ENCODE data around the gene SMG9.
A peak's percentile ranks its signal among the peaks of the same experiment; 100 is the strongest.

SMG9 gene

GRCh38 chr19:43731346-43731745, 23.4 kb downstream of the SMG9 start (continued):
- TF ChIP-seq, protein P1, sequence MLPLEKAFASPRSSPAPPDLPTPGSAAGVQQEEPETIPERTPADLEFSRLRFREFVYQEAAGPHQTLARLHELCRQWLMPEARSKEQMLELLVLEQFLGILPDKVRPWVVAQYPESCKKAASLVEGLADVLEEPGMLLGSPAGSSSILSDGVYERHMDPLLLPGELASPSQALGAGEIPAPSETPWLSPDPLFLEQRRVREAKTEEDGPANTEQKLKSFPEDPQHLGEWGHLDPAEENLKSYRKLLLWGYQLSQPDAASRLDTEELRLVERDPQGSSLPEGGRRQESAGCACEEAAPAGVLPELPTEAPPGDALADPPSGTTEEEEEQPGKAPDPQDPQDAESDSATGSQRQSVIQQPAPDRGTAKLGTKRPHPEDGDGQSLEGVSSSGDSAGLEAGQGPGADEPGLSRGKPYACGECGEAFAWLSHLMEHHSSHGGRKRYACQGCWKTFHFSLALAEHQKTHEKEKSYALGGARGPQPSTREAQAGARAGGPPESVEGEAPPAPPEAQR (tag by site-specific recombination; IDR thresholded peaks at IDR 0.05): no peak
- TF ChIP-seq, protein P2, sequence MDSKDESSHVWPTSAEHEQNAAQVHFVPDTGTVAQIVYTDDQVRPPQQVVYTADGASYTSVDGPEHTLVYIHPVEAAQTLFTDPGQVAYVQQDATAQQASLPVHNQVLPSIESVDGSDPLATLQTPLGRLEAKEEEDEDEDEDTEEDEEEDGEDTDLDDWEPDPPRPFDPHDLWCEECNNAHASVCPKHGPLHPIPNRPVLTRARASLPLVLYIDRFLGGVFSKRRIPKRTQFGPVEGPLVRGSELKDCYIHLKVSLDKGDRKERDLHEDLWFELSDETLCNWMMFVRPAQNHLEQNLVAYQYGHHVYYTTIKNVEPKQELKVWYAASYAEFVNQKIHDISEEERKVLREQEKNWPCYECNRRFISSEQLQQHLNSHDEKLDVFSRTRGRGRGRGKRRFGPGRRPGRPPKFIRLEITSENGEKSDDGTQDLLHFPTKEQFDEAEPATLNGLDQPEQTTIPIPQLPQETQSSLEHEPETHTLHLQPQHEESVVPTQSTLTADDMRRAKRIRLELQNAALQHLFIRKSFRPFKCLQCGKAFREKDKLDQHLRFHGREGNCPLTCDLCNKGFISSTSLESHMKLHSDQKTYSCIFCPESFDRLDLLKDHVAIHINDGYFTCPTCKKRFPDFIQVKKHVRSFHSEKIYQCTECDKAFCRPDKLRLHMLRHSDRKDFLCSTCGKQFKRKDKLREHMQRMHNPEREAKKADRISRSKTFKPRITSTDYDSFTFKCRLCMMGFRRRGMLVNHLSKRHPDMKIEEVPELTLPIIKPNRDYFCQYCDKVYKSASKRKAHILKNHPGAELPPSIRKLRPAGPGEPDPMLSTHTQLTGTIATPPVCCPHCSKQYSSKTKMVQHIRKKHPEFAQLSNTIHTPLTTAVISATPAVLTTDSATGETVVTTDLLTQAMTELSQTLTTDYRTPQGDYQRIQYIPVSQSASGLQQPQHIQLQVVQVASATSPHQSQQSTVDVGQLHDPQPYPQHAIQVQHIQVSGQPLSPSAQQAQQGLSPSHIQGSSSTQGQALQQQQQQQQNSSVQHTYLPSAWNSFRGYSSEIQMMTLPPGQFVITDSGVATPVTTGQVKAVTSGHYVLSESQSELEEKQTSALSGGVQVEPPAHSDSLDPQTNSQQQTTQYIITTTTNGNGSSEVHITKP (tag by site-specific recombination; IDR thresholded peaks at IDR 0.05): peak; percentile 78
- no peak for TF ChIP-seq ZNF416 (tag by site-specific recombination; IDR thresholded peaks at IDR 0.05)

DNA sequence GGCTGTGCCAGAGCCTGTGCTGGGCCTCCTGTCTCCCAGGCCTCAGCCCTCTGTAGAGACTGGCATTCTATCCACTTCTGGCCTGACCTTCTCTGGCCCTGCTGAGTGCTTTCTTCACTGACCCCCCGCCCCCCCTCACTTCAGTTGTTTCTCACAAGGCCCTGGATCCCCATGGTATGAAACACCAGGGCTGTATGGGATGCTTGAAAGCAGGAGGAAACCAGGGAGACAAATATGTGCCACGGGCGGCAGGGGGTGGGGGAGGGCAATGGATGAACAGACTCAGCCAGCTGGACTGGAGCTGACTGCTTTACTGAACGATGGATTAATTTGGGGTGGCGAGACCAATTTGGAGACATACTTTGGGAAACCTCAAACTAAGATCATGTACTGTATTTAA, 24.8 kb downstream of the SMG9 start:
- TF ChIP-seq ZXDB (tag by site-specific recombination; IDR thresholded peaks at IDR 0.05) (no peak), PRDM1 (tag by site-specific recombination; IDR thresholded peaks at IDR 0.05) (no peak), ZNF37A (tag by site-specific recombination; IDR thresholded peaks at IDR 0.05) (no peak)
- Histone ChIP-seq H3K4me3 (ENCODE audit: low read depth, low read length) (no peak overlapping the region), H3K36me3 (ENCODE audit: control insufficient read depth in 2 of 2, insufficient read depth in 1 of 2, low read length in 2 of 2) (peaks cover 63 to 69% of the 10 kb centered on the region in 2 experiments), H3K27ac (ENCODE audit: extremely low read depth, low read depth, low read length) (no peak overlapping the region), H3K9me3 (ENCODE audit: control insufficient read depth, insufficient read depth, low read depth, low read length) (no peaks in the 10 kb centered on the region), H3K4me1 (ENCODE audit: control insufficient read depth, insufficient read depth, low read length) (no peaks in the 10 kb centered on the region)
- ChIA-PET POLR2A (interaction anchor here (0.6 kb wide), 1 partner anchor 155 kb away, joined by 6 read pairs; the partner anchor contains the start of gene XRCC1), CTCF (interaction anchor here (0.6 to 5.1 kb wide), 7 partner anchors 15 to 68 kb away, joined by 3 to 36 read pairs (median 4); no protein-coding TSS in a partner anchor)

DNA sequence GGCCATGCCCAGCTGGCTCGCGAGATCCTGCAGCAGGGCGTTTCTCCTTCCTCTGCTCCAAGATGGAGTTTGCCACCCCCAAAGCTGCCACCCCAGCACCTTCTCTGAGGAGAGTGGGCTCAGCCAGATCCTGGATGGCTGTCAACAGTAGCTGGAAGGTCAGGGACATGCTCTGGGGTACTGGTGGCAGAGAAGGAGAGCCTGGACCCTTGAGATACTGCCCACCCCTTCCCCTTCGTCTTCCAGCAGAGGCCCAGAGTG, 27.2 kb downstream of the SMG9 start:
- H3K4me3 ChIP-seq (ENCODE audit: low read depth, low read length): no peak overlapping the region
- ChIA-PET CTCF (interaction anchor here (0.6 to 5.1 kb wide), 6 partner anchors 10 to 172 kb away, joined by 3 to 36 read pairs (median 4); no protein-coding TSS in a partner anchor), POLR2A (interaction anchor here (0.6 kb wide), 1 partner anchor 124 kb away, joined by 4 read pairs; no protein-coding TSS in a partner anchor)
- H3K9me3 ChIP-seq (ENCODE audit: control insufficient read depth, insufficient read depth, low read depth, low read length): no peaks in the 10 kb centered on the region
- H3K36me3 ChIP-seq (ENCODE audit: control insufficient read depth in 2 of 2, insufficient read depth in 1 of 2, low read length in 2 of 2): peaks cover 41 to 45% of the 10 kb centered on the region in 2 experiments
- H3K4me1 ChIP-seq (ENCODE audit: control insufficient read depth, insufficient read depth, low read length): no peaks in the 10 kb centered on the region
- no peak overlapping the region for H3K27ac ChIP-seq (ENCODE audit: extremely low read depth, low read depth, low read length)
- TF ChIP-seq ZNF704 (tag by site-specific recombination; IDR thresholded peaks at IDR 0.05) (no peak), BCL11B (tag by site-specific recombination; IDR thresholded peaks at IDR 0.05; ENCODE audit: low read depth) (no peak), ZBTB48 (tag by site-specific recombination; IDR thresholded peaks at IDR 0.05) (no peak), ZNF10 (tag by site-specific recombination; IDR thresholded peaks at IDR 0.05) (peak; percentile 29; the same call in 1 of the 2 replicates), ZNF777 (tag by site-specific recombination; IDR thresholded peaks at IDR 0.05; ENCODE audit: borderline replicate concordance) (no peak), ZNF292 (tag by site-specific recombination; IDR thresholded peaks at IDR 0.05; ENCODE audit: borderline replicate concordance, low read depth) (no peak)
